Measurements from ENCODE around the gene RIPK1. TPM values are rescaled to one million over a fixed set of nuclear protein-coding genes. Genes with fewer than 3 reads are reported as not detected.

Gene RIPK1
- total and polyA plus RNA-seq, 2 of the 8 experiments (the other 6 are each of a cell fraction or from before 2014, with no cell fraction given) = 5.9 to 22.9 TPM

GRCh38 chr6:3120765-3121089 lies 52.4 kb downstream of the RIPK1 start (continued):
- TF ChIP-seq CHD7 (IDR thresholded peaks at IDR 0.05; ENCODE audit: insufficient replicate concordance, low read length) (no peak), RFX5 (IDR thresholded peaks at IDR 0.05; ENCODE audit: borderline replicate concordance, low read depth, low read length) (no peak), MAFK (IDR thresholded peaks at IDR 0.05; ENCODE audit: low read depth, low read length) (no peak), POLR2AphosphoS5 (IDR thresholded peaks at IDR 0.05; ENCODE audit: low read depth, low read length) (no peak), TBP (IDR thresholded peaks at IDR 0.05; ENCODE audit: low read depth, low read length) (no peak), FOSL1 (IDR thresholded peaks at IDR 0.05; ENCODE audit: insufficient read depth, low read depth, low read length) (no peak), TAF1 (IDR thresholded peaks at IDR 0.05; ENCODE audit: low read depth, low read length) (no peak)
